Right ventricle myocardium inferior (tissue), 1 donor: ENCODE data around the gene EML3. TPM values are rescaled to one million over a fixed set of nuclear protein-coding genes. Genes with fewer than 3 reads are reported as not detected.
A peak's percentile ranks its signal among the peaks of the same experiment; 100 is the strongest.
"Not testable (repeated sequence)": the region's sequence is repeated elsewhere in the genome, so short reads cannot be mapped to it uniquely, and the experiment has no call there.

Experiments used
- ATAC-seq: fragments of 200-7000 bp; cut with Tn5 transposase; one replicate; pipeline ENCODE4 v1.9.1; 2020; ENCODE audit warnings: mild to moderate bottlenecking, moderate library complexity
- DNase-seq: peaks from one replicate; pipeline ENCODE4 v3.0.0; 2021; ENCODE audit errors: missing footprints
- intact Hi-C: fragments of 100-400 bp; cut with DNase I; formaldehyde crosslinking; loops from one replicate; pipeline ENCODE4 v1.11.0; 2022
- total RNA-seq: library from RNA; stranded (reverse); fragmentation: NEBNext Ultra II Directional; extraction: Animal tissue kit (Norgen Biotek cat#: 25700); gene quantifications from one replicate; pipeline ENCODE4 v1.2.1, GENCODE V29; 2021
- donor health status: DM: no; HTN: yes; CAD: no; lungs with severe emphysema.

EML3 gene
- total RNA-seq, 1 donor from 2014 or later, result 16.4 TPM

DNA sequence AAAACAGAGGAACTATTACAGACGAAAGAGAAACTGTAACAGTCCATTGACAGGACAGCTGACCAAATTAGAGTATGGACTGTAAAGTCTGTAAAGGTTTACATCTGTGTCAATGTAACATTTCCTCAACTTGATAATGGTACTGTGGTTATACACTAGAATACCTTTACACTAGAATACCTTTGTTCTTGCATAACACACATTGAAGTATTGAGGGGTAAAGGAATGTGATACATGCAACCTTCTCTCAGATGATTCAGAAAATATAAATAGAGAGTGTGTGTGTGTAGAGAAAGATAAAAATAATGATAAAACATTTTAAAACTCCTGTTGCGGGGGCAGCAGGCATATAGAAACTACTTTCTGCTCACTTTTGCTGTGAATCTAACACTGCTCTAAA is 33.3 kb downstream of the EML3 start:
- DNase-seq (no peak), ATAC-seq (no peak)
- intact Hi-C loops, result no loop called here

DNA sequence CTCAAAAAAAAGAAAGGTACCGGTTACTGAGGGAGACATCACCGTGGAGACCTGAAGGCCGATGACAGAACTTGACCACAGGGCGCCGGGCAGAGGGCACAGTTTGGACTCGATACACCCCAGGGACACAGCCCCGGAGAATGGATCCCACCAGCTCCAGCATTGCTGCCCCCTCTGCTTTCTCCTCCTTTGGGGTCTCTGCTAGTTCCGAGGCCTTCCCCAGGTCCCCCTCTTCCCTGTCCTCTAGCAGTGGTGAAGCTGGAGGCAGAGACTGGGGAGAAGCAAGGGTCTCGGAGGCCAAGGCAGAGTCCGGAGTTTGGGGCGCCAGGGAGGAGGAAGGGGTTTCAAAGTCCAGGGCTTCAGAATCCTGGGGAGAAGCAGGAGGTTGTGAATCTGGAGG is 34.0 kb downstream of the EML3 start:
- DNase-seq, result no peak
- ATAC-seq, result no peak
- intact Hi-C loops, result no loop called here

DNA sequence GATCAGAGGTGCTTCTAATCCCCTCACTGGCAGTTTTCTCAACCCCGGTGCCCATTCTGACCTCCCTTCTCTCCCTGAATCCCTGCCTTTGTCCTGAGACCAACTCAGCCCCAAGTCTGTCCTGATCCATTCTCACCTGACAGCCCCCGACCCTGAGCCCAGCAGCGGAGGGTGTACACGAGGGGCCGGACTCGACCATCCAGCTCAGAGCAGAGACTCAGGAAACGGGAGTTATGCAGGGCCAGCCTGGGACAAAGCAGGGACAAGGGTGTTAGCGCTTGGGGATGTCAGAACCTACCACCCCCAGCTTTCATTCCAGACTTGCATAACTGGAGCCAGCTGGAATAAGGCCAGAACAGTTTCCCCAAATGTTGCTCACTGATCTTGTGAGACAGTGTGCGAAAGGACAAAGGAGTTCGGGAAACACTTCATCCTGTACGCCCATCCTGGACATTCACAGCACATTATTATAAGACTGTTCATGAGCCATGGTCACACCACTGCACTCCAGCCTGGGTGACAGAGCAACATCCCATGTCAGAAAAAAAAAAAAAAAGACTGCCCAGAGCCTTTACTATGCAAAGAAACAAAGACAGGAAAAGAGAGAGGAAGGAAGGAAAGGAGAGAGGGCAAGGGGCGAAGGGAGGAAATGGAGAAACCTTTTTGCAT is 35.4 kb downstream of the EML3 start:
- DNase-seq, result no peak
- no peak for ATAC-seq
- intact Hi-C loops, result no loop called here

DNA sequence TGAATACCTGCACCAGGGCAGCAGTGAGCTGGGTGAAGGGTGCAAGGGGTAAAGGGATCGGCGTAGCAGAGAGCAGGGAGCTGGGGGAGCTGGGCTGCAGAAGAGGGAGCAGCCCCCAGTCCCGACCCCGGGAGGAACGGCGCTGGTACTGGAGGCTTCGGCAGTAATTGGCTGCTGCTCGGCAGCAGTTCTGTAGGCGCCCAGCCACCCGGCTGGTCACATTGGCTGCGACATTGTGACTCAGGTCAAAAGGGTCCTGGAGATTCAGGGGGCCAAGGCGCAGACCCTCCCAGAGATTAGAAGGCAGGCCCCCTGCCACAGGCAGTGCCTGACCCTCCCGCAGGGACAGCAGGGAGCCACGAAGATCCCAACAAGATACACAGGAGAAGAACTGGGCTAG is 36.7 kb downstream of the EML3 start:
- intact Hi-C loops, result no loop called here
- DNase-seq (no peak), ATAC-seq (no peak)

DNA sequence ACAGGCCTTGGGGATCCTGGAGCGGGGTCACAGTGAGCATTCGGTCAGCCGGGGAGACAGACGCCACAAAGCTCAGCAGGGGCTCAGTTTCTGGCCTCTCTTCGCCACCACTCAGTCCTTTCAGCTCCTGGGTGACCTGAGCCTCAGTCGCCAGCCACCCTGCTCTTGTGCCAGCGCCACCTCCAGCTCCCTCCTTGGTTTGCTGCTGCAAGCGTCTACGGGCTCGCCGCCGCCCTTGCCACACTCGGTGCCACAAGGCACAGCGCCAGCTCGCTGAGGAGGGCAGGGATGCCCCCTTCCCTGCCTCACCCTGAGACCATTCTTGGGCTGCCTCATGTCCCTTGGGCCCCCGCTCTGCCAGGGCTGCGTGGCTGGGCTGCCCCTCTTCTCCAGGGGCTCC is 37.4 kb downstream of the EML3 start:
- peak; percentile 73 for DNase-seq
- no peak for ATAC-seq
- intact Hi-C loops, result no loop called here

DNA sequence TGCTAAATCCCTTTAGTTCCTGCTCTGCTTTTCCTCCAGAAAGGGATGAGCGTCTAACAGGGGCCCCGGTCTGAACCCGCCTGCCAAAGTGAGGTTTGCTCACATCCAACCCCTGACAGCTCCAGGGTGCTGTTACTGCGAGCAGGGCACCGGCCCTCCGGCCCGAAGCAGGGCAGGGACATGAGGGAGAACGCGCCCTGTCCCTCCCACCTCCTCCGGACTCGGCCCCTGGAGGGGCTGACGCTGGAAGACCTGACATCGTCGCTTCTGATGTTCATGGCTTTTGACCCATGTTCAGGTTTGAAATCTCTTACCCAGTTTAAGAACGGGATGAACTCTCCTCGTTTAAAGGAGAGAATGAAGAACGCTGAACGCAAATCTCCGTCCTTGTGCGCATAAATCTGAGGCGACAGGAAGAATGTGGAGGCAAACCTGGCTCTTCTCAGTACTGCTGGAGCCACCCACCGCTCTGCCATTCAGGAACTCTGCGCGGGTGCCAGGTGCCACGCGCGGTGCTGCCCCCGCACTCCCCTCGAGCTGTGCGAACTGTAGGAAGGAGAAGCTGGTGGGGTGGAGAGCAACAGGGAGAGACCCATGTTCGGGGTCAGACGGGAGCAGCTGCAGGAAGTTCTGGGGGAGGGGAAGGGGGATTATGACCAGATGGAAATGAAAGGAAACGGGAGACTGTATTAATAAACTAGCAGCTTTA is 38.1 kb downstream of the EML3 start:
- intact Hi-C loops, result no loop called here
- peak; percentile 20 for ATAC-seq
- peak; percentile 82 for DNase-seq

DNA sequence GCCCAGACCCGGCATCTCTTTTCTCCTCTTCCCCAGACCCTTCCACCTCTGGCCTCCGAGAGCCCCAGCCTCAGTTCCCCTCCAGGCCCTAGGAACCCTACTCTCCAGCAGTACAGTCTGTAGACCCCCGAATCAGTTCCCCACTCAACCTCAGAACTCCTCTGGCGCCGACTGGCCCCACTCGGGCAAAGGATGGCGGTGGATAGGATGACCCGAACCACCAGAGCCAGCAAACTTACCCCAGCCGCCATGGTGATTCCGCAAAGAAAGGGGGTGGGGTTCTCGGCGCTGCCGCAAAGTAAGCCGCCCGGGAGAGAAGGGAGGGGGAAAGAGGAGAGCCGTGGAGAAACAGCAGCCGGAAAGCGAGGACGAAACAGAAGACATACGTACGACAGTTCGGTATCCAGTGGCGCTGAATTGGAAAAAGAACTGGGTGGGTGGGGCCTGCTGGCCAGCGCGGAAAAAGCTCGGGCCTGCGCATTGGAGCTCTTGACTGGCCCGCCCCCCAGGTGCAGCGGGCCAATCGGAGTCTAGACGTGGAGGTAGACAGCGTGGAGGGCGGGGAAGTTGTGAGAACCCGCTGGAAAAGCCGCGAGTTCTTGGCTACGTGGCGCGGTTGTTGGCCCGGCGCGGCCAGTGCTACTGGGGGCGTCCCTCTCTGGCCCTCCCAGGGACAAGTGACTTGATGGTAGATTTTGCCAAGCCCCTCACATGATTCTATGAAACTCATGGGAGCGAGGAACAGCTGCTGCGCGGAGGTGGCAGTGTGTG is 38.8 kb downstream of the EML3 start, which contains the start of gene EEF1G:
TSS of gene EEF1G (minus strand) at position 300 of the 771 bp plus-strand sequence. CDS start at position 251, 49 bp downstream.
- DNase-seq, result peak; percentile 98
- peak; percentile 98 for ATAC-seq
- intact Hi-C loops, result no loop called here

DNA sequence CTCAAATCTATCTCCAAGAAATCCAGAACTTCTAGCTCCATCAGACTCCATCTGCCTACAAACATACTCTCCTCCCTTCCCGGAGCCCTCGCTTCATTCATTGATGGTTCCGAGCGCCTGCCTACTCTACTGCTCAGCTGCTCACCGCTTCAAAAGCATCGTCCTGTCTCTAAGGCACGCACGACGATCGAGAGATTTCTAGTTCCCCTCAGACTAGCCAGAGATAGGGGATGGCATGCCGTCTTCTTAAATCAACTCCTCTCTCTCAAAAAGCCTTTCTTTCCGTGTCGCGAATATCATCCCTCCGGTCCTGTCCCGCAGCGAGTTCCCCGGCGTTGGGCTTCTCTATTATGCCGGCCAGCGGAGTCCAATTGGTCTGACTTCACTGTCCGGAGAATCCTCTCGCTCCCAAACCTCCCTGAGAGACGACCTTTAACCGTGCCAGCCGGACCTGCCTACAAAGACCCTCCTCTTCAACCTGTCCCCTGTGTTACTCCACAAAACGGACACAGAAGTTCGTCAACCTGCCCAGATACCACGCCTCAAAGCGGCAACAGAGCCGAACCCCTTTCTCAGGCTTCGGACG is 39.5 kb downstream of the EML3 start:
- DNase-seq, result no peak
- ATAC-seq, result no peak

DNA sequence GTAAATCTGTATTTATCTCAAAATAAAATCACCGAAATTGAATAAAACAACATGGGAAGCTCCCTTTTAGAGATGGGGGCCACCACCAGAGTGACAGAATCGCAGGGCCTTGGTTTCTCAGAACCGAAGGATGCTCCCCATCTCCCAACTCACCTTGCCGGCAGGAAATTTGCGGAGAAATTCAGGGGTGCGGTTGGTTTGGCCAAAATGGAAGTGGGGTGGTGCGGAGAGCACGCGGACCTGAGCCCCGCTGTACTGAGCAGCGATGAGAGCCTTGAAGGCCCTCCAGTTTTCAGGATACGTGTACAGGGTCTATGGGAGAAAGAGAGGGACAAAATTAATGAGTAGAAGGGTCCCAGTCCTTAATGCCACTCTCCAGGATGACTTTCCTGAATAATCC is 40.1 kb downstream of the EML3 start:
- ATAC-seq (no peak), DNase-seq (no peak)
- intact Hi-C loops, result no loop called here

More for the DNA sequence above, 39.5 kb downstream of the EML3 start:
- intact Hi-C loops, result no loop called here

DNA sequence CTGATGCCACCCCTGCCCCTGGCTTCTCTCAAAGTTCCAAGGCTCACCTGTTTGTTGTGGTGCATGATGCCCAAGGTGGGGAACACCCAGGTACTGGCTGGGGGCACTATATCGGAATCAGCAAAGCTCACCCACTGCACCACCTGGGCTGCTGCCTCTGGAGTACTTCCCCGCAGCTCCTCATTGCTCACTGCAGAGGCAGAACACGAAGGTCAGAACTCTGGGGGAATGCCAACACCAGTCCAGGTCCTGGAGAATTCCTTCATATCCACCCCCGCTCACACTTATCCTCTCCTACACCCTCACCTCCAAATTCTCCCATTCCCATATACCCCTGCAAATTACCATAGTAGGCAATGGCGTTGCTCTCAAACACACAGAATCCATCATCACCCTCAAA is 41.1 kb downstream of the EML3 start:
- DNase-seq, ATAC-seq, intact Hi-C loops: not testable (repeated sequence)

DNA sequence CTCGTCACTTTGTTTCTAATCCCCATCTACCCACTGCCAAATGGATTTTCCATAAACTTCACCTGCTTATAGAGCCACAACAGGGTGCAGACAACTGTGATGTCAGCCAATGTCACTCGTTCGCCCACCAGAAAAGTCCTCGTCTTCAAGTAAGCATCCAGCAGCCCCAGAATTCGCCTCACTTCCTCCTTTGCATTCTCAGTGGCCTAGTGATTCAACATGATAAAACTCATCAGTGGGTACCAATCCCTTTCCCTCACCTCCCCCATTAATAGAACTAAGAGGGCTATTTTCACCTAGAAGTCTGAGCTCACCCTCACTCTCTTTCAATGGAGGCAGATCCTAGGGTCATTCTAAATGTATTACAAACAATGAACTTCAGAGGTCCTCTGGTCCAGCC is 41.7 kb downstream of the EML3 start:
- DNase-seq, intact Hi-C loops, ATAC-seq: not testable (repeated sequence)

DNA sequence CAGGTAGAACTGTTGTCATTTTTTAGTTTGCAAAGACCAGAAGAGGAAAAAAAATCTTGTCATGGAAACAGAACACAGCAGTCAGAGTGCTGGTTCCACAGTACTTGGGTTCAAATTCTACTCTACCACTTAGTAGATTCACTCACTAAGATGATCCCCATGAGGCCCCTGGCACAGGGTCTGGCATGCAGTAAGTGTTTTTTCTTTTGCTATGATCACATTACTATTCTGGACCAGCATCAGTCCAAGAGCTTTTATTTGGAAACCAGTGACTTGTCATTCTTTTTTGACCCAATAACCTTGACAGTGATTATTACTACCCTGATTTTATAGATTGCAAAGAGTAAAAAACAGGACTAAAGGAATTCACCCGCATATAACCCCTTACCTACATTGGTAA is 43.0 kb downstream of the EML3 start:
- ATAC-seq, result no peak
- intact Hi-C loops, result no loop called here
- no peak for DNase-seq

DNA sequence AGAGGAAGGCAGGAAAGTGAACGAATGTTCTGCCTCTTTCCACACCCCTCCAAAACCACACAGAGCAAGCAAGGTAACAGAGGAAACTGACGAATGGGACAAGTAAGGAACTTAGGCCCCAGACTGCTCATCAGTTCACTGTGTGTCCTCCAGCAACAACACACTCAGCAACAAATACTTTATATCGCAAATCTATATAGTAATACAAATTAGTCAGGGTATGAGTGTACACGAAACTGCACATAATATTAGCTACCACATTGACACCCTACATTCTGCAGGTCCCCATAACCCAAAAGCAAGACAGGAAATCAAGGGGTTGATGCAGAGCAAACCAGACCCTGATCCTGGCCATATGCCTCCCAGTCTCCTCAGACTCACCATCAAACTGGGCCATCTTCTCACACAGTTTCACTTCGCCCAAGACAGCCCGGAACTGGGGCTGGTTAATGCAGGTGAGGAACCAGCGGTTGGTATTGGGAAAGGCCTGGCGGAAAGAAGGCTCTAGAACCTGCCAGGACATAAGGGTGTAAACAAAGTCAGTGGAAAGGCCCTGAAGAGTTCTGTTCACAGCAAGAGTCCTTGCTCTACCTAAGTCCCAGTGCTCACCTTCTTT is 45.4 kb downstream of the EML3 start:
- DNase-seq (no peak), ATAC-seq (no peak)
- intact Hi-C loops, result no loop called here

DNA sequence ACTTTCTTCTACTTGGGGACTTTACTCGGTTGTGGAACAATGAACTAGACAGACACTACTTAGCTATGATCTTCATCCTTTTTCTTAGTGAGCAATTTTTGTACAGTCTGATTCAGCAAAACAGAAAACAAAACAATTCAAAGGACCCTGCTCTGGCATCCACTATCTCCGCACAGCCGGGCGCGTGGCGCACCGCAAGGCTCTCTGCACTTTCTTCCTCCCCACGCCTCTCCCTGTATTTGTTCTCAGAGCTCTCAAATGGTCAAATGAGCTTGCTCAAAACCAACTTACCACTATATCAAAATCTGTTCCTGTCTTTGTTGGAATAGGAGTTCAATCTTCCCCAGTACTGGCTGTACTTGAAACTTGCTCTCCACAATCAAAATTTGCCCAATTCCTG is 46.3 kb downstream of the EML3 start:
- ATAC-seq (no peak), DNase-seq (no peak)
- intact Hi-C loops, result no loop called here

DNA sequence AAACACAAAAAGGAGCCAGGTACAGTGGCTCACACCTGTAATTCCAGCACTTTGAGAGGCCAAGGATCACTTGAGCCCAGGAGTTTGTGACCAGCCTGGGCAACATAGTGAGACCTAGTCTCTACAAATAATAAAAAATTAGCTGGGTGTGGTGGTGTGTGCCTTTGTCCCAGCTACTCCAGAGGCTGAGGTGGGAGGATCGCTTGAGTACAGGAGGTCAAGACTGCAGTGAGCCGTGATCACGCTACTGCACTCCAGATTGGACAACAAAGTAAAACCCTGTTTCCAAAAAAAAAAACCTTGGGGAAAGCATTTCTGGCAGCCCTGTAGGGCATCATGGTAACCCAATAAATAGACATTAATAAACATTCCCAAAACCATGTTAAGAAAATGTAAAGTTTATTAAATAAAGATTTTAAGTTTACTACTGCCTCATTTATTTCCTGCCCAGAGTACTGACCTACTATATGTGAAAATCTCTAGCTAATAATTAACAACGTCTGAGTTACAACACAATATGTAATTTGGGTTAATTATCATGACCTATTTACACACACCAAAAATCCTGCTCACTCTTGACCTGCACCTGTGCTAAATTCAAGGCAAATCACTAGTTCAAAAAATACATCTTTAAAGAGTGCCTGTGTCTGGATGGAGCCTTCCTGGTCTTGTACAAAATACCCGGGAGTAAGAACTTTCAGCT is 47.3 kb downstream of the EML3 start:
- ATAC-seq (no peak), DNase-seq (no peak)
- intact Hi-C loops, result no loop called here

DNA sequence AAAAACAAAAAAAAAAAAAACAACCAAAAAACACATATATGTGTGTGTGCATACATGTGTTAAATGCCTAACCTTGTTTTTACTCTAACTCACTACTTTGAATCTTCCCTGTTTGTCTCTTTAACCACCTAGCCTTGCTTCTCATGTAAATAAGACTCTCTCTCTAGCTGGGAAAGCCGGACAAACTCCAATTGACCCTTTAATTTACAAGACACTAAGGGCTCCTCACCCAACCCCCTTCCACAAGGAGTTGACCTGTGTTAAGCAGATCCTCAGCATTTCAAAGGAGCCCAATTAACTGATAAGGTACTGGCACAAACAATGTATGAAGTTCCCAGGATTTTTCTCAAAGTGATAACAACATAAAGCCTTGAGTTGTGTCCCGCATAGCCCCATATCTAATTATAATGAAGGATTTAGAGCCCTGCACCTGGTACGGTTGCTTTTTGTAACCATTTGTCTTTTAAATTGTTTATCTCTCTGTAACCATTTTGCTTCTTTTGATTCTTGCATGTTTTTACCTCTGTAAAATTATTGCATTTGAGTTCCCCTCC is 50.8 kb downstream of the EML3 start:
- intact Hi-C loops, result loop anchor here (2.0 kb wide), 2 partner anchors 17 to 163 kb away; no protein-coding TSS in a partner anchor
- DNase-seq, ATAC-seq: not testable (repeated sequence)

DNA sequence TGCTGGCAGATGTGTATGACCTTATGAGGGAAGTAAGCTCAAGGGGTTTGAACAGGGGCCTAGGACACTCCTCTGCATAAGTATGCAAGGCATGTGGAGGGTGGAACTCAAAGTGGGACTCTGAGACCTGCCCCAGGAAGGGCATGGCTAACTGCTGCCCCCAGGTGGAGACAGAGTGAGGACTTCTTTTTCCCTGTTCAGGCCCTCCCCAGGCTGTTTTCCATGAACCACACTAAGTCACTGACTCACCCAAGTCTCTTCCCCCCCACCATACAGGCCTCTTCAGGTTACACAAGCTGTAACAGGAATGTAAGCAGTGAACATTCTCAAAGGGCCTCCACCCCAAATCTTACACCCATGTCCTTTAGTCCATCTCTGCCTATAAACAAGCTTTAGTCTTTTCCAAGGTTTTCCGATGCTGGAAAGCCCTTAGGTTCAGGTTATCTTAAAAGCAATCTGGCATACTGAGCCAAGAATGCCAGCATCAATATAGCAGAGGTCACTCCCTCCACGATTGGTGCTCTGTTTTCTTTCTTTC is 51.9 kb downstream of the EML3 start:
- ATAC-seq, result peak; percentile 83
- intact Hi-C loops, result loop anchor here (1.0 to 2.0 kb wide), 4 partner anchors 16 to 162 kb away; no protein-coding TSS in a partner anchor

More for the DNA sequence above, 51.9 kb downstream of the EML3 start:
- DNase-seq, result peak; percentile 77
